Stomach (tissue), 9 donors: ENCODE data around the gene AGAP2. TPM values are rescaled to one million over a fixed set of nuclear protein-coding genes. Genes with fewer than 3 reads are reported as not detected.
"Not testable (repeated sequence)": the region's sequence is repeated elsewhere in the genome, so short reads cannot be mapped to it uniquely, and the experiment has no call there.

Experiments
- DNase-seq, 2 donors: peaks; one replicate each; pipeline versions ENCODE4 v3.0.0 to v3.0.0-alpha.2; 2013 to 2019
- H3K27ac ChIP-seq, 5 donors: fragments of 200-600 bp in 4 of 5; sonication (generic) in 4 of 5; one replicate each; pipeline ENCODE4 v1.5.1; 2013 to 2019; ENCODE audit warnings: mild to moderate bottlenecking in 1 of 5, moderate library complexity in 1 of 5
- H3K27me3 ChIP-seq, 3 donors: fragments of 200-600 bp; sonication (generic); one replicate each; pipeline ENCODE4 v1.5.1; 2017 to 2019; ENCODE audit warnings: mixed run types in 1 of 3
- H3K36me3 ChIP-seq, 4 donors: fragments of 200-600 bp; sonication (generic); 1 replicate in 3 of 4; 2 replicates in 1 of 4; pipeline ENCODE4 v1.5.1; 2016 to 2019
- H3K4me1 ChIP-seq, 4 donors: fragments of 200-600 bp; sonication (generic); one replicate each; pipeline ENCODE4 v1.5.1; 2016 to 2019
- H3K4me3 ChIP-seq, 4 donors: fragments of 200-600 bp; sonication (generic) in 3 of 4; one replicate each; pipeline ENCODE4 v1.5.1; 2016 to 2019; ENCODE audit warnings: mild to moderate bottlenecking in 1 of 4
- H3K9me3 ChIP-seq, 4 donors: fragments of 200-600 bp; sonication (generic); one replicate each; pipeline ENCODE4 v1.5.1; 2016 to 2019
- CTCF ChIP-seq, 7 experiments: fragments of 450-650 bp in 4 of 7; fragments of 200-600 bp in 3 of 7; sonication (generic) in 3 of 7; IDR thresholded peaks; one replicate each; pipeline ENCODE4 v1.5.1; 2016 to 2019; ENCODE audit warnings: antibody characterized with exemption in 7 of 7, control low read depth in 2 of 7, mild to moderate bottlenecking in 1 of 7
- EP300 ChIP-seq: sonication (generic); formaldehyde crosslinking; IDR thresholded peaks from one replicate; pipeline ENCODE4 v1.6.1; 2017; ENCODE audit warnings: antibody characterized with exemption
- POLR2A ChIP-seq, 4 donors: fragments of 450-650 bp; IDR thresholded peaks; one replicate each; pipeline ENCODE4 v1.6.1; 2016; ENCODE audit warnings: antibody characterized with exemption in 4 of 4, control low read depth in 2 of 4, mild to moderate bottlenecking in 1 of 4, moderate library complexity in 1 of 4
- POLR2AphosphoS5 ChIP-seq, 3 donors: sonication (generic); formaldehyde crosslinking; IDR thresholded peaks; one replicate each; pipeline ENCODE4 v1.6.1; 2016; ENCODE audit warnings: antibody characterized with exemption in 3 of 3
- WGBS, 5 donors: extraction: QIAGEN DNeasy Blood & Tissue Kit in 3 of 5; methylation state at CpG; one replicate each; pipeline versions ENCODE4 v1.1.5 to v1.1.7; 2013 to 2018; 5-methylcytosine and 5-hydroxymethylcytosine counted together
- intact Hi-C: fragments of 100-400 bp; cut with DNase I; formaldehyde crosslinking; loops from one replicate; pipeline ENCODE4 v1.15.1; 2023; ENCODE audit warnings: low total_unique reads
- polyA plus RNA-seq, 3 donors: library from polyadenylated mRNA; stranded (reverse); fragments of 200-250 nt; gene quantifications; one replicate each; pipeline ENCODE4 v1.2.3, GENCODE V29; 2013
- total RNA-seq, 5 donors: library from RNA; depleted of rRNA; stranded (reverse); fragments of >200 nt; gene quantifications; one replicate each; pipeline versions ENCODE4 v1.1.0 to v1.2.3, GENCODE V29; 2014 to 2016
- donor health status: healthy with polysubstance abuse.
- donor health status: Bipolar disorder and iron deficiency.
- donor health status: healthy.

The AGAP2 gene
- total and polyA plus RNA-seq, 8 donors, result under 0.01 to 5.7 (median 0.68) TPM; not detected in 1

GRCh38 chr12:57715786-57716185, 22.8 kb downstream of the AGAP2 start:
- Histone ChIP-seq H3K9me3 (no peaks in the 10 kb centered on the region), H3K27ac (no peak overlapping the region), H3K36me3 (peaks cover 55 to 93% (median 92%) of the 10 kb centered on the region in 4 donors), H3K4me3 (no peak overlapping the region), H3K27me3 (no peaks in the 10 kb centered on the region), H3K4me1 (no peaks in the 10 kb centered on the region)
- no peak for TF ChIP-seq POLR2A (IDR thresholded peaks at IDR 0.05)
- TF ChIP-seq CTCF (IDR thresholded peaks at IDR 0.05), result no peak
- no peak for TF ChIP-seq EP300
- TF ChIP-seq POLR2AphosphoS5 (IDR thresholded peaks at IDR 0.05), result no peak
- 91 to 96% (median 96%) methylated on average over 12 of the region's 12 CpGs for WGBS, 5 donors
- DNase-seq, result no peak
- intact Hi-C loops, result no loop called here

GRCh38 chr12:57715036-57715748, 23.4 kb downstream of the AGAP2 start:
- H3K9me3 ChIP-seq, DNase-seq, H3K4me3 ChIP-seq, H3K27me3 ChIP-seq, H3K27ac ChIP-seq, intact Hi-C loops, H3K4me1 ChIP-seq: not testable (repeated sequence)
- WGBS, 5 donors, result 90 to 98% (median 95%) methylated on average over 6 of the region's 6 CpGs
- peaks cover 49 to 93% (median 87%) of the 10 kb centered on the region in 4 donors for H3K36me3 ChIP-seq

GRCh38 chr12:57713209-57713608, 25.3 kb downstream of the AGAP2 start:
- TF ChIP-seq CTCF (IDR thresholded peaks at IDR 0.05) (no peak), POLR2A (IDR thresholded peaks at IDR 0.05) (no peak), EP300 (no peak), POLR2AphosphoS5 (IDR thresholded peaks at IDR 0.05) (no peak)
- 89 to 97% (median 92%) methylated on average over 5 of the region's 5 CpGs for WGBS, 5 donors
- H3K4me3 ChIP-seq, result no peak overlapping the region
- no peaks in the 10 kb centered on the region for H3K4me1 ChIP-seq
- no peaks in the 10 kb centered on the region for H3K9me3 ChIP-seq
- H3K27me3 ChIP-seq, result no peaks in the 10 kb centered on the region
- H3K27ac ChIP-seq, result no peak overlapping the region
- DNase-seq, result no peak
- H3K36me3 ChIP-seq, result peaks cover 31 to 90% (median 77%) of the 10 kb centered on the region in 4 donors
- intact Hi-C loops, result no loop called here

- H3K36me3 ChIP-seq, result peaks cover 26 to 89% (median 77%) of the 10 kb centered on the region in 4 donors
- no peaks in the 10 kb centered on the region for H3K9me3 ChIP-seq
- H3K4me1 ChIP-seq, result no peaks in the 10 kb centered on the region
- H3K4me3 ChIP-seq, result no peak overlapping the region
- no peak overlapping the region for H3K27ac ChIP-seq
- no peak for DNase-seq
- intact Hi-C loops, result no loop called here
- TF ChIP-seq EP300, result no peak
- no peak for TF ChIP-seq CTCF (IDR thresholded peaks at IDR 0.05)
- WGBS, 5 donors, result 88 to 97% (median 94%) methylated on average over 3 of the region's 3 CpGs
- H3K27me3 ChIP-seq, result no peaks in the 10 kb centered on the region
Observed at GRCh38 chr12:57712701-57713100, 25.8 kb downstream of the AGAP2 start.

- no peak overlapping the region for H3K27ac ChIP-seq
- 84 to 95% (median 86%) methylated on average over 2 of the region's 2 CpGs for WGBS, 5 donors
- no peaks in the 10 kb centered on the region for H3K27me3 ChIP-seq
- TF ChIP-seq POLR2AphosphoS5 (IDR thresholded peaks at IDR 0.05) (no peak), CTCF (IDR thresholded peaks at IDR 0.05) (no peak), EP300 (no peak), POLR2A (IDR thresholded peaks at IDR 0.05) (no peak)
- H3K4me3 ChIP-seq, result no peak overlapping the region
- DNase-seq, result no peak
- intact Hi-C loops, result no loop called here
- peaks cover 0 to 11% (median 4%) of the 10 kb centered on the region in 4 donors for H3K9me3 ChIP-seq
- H3K4me1 ChIP-seq, result no peaks in the 10 kb centered on the region
- H3K36me3 ChIP-seq, result peaks cover 0 to 85% (median 74%) of the 10 kb centered on the region in 4 donors
Observed at GRCh38 chr12:57708296-57708695, 30.2 kb downstream of the AGAP2 start.
